WTC11 (cell line): ENCODE results near the gene AURKAIP1. TPM values are rescaled to one million over a fixed set of nuclear protein-coding genes. Genes with fewer than 3 reads are reported as not detected.

Experiments used
- ATAC-seq: fragments of 200-7000 bp; cut with Tn5 transposase; 2 replicates; pipeline ENCODE4 v1.10.0; 2021; ENCODE audit warnings: mild to moderate bottlenecking, moderate library complexity
- CTCF ChIA-PET: fragments of 300-600 bp; sonication (Branson Sonifier 250); formaldehyde crosslinking; loops from one replicate; lab custom pipeline; 2021; ENCODE audit warnings: antibody characterized with exemption; lab: Charles Lee
- POLR2A ChIA-PET: fragments of 350-600 bp; sonication (Branson Sonifier 250); formaldehyde crosslinking; loops from one replicate; lab custom pipeline; 2021; ENCODE audit warnings: antibody characterized with exemption; lab: Charles Lee
- DNase-seq: peaks from one replicate; pipeline ENCODE4 v3.0.0; 2021; ENCODE audit warnings: low spot score
- H3K27ac Mint-ChIP-seq: 2 replicates; pipeline ENCODE4 v1.8.0; 2021; ENCODE audit warnings: mixed read lengths
- H3K27me3 Mint-ChIP-seq: 2 replicates; pipeline ENCODE4 v1.8.0; 2021; ENCODE audit warnings: low read depth, mild to moderate bottlenecking, moderate library complexity, mixed read lengths
- H3K36me3 Mint-ChIP-seq: 2 replicates; pipeline ENCODE4 v1.8.0; 2021; ENCODE audit warnings: mixed read lengths
- H3K4me1 Mint-ChIP-seq: 2 replicates; pipeline ENCODE4 v1.8.0; 2022; ENCODE audit warnings: mixed read lengths
- H3K4me3 Mint-ChIP-seq: 2 replicates; pipeline ENCODE4 v1.8.0; 2021; ENCODE audit warnings: mild to moderate bottlenecking, moderate library complexity, mixed read lengths
- H3K9me3 Mint-ChIP-seq: 2 replicates; pipeline ENCODE4 v1.8.0; 2021; ENCODE audit warnings: mixed read lengths
- NR3C1 ChIP-seq: sonication (generic); formaldehyde crosslinking; conservative IDR thresholded peaks from 2 replicates; pipeline ENCODE4 v1.8.1; 2023; ENCODE audit warnings: low read depth, mild to moderate bottlenecking, missing genetic modification reagents
- PRRX2 ChIP-seq: fragments of 250-450 bp; sonication (Bioruptor Pico); IDR thresholded peaks from 2 replicates; pipeline ENCODE4 v1.8.0; 2021; ENCODE audit warnings: mild to moderate bottlenecking
- TCF7 ChIP-seq: sonication (generic); formaldehyde crosslinking; IDR thresholded peaks from 2 replicates; pipeline ENCODE4 v1.8.0; 2022; ENCODE audit warnings: mild to moderate bottlenecking, low read depth, missing genetic modification reagents, moderate library complexity
- ZNF219 ChIP-seq: sonication (generic); formaldehyde crosslinking; IDR thresholded peaks from 2 replicates; pipeline ENCODE4 v1.8.0; 2023; ENCODE audit warnings: missing genetic modification reagents, mild to moderate bottlenecking, borderline replicate concordance
- total RNA-seq: library from RNA; stranded (reverse); gene quantifications from 3 replicates; pipeline ENCODE4 v1.2.3, GENCODE V29; 2021
- TF ChIP-seq, protein P1 (sequence below): sonication (generic); formaldehyde crosslinking; IDR thresholded peaks from 2 replicates; pipeline ENCODE4 v1.8.1; 2023; ENCODE audit warnings: mild to moderate bottlenecking, missing genetic modification reagents
- TF ChIP-seq, protein P2 (sequence below): sonication (generic); formaldehyde crosslinking; IDR thresholded peaks from 2 replicates; pipeline ENCODE4 v1.8.1; 2022; ENCODE audit warnings: mild to moderate bottlenecking, missing genetic modification reagents, moderate library complexity, borderline replicate concordance
- TF ChIP-seq, protein P3 (sequence below): fragments of 250-450 bp; sonication (Bioruptor Pico); IDR thresholded peaks from 2 replicates; pipeline ENCODE4 v1.9.0; 2021; ENCODE audit warnings: mild to moderate bottlenecking, borderline replicate concordance
- TF ChIP-seq, protein P4 (sequence below): fragments of 250-450 bp; sonication (Bioruptor Pico); IDR thresholded peaks from 2 replicates; pipeline ENCODE4 v2.1.2; 2022; ENCODE audit warnings: mild to moderate bottlenecking, moderate library complexity
- TF ChIP-seq, protein P5 (sequence below): sonication (generic); formaldehyde crosslinking; IDR thresholded peaks from 2 replicates; pipeline ENCODE4 v1.8.1; 2023; ENCODE audit warnings: mild to moderate bottlenecking, moderate library complexity, missing genetic modification reagents
- TF ChIP-seq, protein P6 (sequence below): sonication (generic); formaldehyde crosslinking; IDR thresholded peaks from 2 replicates; pipeline ENCODE4 v1.8.1; 2023; ENCODE audit warnings: mild to moderate bottlenecking, missing genetic modification reagents, borderline replicate concordance

AURKAIP1 gene
- total RNA-seq, 1 experiment from 2014 or later, result 268 TPM

DNA sequence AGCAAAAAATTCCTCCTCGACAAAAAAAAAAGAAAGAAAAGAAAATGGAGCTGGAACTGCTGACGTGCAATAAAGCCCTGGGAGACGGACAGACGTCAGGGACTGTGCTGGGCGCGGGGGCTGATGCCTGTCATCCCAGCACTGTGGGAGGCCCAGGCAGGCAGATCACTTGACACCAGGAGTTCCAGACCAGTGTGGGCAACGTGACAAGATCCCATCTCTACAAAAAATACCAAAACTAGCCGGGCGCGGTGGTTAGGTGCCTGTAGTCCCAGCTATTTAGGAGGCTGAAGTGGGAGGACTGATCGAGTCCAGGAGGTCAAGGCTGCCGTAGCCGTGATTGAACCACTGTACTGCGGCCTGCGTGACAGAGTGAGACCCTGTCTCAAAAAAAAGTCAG, 49.7 kb upstream of the AURKAIP1 start:
- H3K4me1 Mint-ChIP-seq, result peaks cover 33% of the 10 kb centered on the region
- ChIA-PET CTCF (interaction anchor here (0.7 kb wide), 1 partner anchor 79 kb away, joined by 3 read pairs; no protein-coding TSS in a partner anchor), POLR2A (interaction anchor here (1.2 to 1.5 kb wide), 2 partner anchors 18 to 23 kb away, joined by 3 to 5 read pairs; no protein-coding TSS in a partner anchor)
- H3K9me3 Mint-ChIP-seq, result no peaks in the 10 kb centered on the region
- no peak overlapping the region for H3K27ac Mint-ChIP-seq
- no peaks in the 10 kb centered on the region for H3K36me3 Mint-ChIP-seq
- DNase-seq (no peak), ATAC-seq (no peak)
- peak overlapping the region; percentile 6; the same call in 1 of the 2 replicates for H3K4me3 Mint-ChIP-seq
- TF ChIP-seq, protein P1, sequence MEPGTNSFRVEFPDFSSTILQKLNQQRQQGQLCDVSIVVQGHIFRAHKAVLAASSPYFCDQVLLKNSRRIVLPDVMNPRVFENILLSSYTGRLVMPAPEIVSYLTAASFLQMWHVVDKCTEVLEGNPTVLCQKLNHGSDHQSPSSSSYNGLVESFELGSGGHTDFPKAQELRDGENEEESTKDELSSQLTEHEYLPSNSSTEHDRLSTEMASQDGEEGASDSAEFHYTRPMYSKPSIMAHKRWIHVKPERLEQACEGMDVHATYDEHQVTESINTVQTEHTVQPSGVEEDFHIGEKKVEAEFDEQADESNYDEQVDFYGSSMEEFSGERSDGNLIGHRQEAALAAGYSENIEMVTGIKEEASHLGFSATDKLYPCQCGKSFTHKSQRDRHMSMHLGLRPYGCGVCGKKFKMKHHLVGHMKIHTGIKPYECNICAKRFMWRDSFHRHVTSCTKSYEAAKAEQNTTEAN (CRISPR knock-in tag), result no peak
- TF ChIP-seq NR3C1 (CRISPR knock-in tag) (no peak), ZNF219 (CRISPR knock-in tag) (no peak), TCF7 (CRISPR knock-in tag) (no peak), PRRX2 (CRISPR knock-in tag) (no peak)
- TF ChIP-seq, protein P2, sequence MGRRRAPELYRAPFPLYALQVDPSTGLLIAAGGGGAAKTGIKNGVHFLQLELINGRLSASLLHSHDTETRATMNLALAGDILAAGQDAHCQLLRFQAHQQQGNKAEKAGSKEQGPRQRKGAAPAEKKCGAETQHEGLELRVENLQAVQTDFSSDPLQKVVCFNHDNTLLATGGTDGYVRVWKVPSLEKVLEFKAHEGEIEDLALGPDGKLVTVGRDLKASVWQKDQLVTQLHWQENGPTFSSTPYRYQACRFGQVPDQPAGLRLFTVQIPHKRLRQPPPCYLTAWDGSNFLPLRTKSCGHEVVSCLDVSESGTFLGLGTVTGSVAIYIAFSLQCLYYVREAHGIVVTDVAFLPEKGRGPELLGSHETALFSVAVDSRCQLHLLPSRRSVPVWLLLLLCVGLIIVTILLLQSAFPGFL (CRISPR knock-in tag), result no peak
- TF ChIP-seq, protein P3, sequence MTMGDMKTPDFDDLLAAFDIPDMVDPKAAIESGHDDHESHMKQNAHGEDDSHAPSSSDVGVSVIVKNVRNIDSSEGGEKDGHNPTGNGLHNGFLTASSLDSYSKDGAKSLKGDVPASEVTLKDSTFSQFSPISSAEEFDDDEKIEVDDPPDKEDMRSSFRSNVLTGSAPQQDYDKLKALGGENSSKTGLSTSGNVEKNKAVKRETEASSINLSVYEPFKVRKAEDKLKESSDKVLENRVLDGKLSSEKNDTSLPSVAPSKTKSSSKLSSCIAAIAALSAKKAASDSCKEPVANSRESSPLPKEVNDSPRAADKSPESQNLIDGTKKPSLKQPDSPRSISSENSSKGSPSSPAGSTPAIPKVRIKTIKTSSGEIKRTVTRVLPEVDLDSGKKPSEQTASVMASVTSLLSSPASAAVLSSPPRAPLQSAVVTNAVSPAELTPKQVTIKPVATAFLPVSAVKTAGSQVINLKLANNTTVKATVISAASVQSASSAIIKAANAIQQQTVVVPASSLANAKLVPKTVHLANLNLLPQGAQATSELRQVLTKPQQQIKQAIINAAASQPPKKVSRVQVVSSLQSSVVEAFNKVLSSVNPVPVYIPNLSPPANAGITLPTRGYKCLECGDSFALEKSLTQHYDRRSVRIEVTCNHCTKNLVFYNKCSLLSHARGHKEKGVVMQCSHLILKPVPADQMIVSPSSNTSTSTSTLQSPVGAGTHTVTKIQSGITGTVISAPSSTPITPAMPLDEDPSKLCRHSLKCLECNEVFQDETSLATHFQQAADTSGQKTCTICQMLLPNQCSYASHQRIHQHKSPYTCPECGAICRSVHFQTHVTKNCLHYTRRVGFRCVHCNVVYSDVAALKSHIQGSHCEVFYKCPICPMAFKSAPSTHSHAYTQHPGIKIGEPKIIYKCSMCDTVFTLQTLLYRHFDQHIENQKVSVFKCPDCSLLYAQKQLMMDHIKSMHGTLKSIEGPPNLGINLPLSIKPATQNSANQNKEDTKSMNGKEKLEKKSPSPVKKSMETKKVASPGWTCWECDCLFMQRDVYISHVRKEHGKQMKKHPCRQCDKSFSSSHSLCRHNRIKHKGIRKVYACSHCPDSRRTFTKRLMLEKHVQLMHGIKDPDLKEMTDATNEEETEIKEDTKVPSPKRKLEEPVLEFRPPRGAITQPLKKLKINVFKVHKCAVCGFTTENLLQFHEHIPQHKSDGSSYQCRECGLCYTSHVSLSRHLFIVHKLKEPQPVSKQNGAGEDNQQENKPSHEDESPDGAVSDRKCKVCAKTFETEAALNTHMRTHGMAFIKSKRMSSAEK (CRISPR knock-in tag), result no peak
- TF ChIP-seq, protein P4, sequence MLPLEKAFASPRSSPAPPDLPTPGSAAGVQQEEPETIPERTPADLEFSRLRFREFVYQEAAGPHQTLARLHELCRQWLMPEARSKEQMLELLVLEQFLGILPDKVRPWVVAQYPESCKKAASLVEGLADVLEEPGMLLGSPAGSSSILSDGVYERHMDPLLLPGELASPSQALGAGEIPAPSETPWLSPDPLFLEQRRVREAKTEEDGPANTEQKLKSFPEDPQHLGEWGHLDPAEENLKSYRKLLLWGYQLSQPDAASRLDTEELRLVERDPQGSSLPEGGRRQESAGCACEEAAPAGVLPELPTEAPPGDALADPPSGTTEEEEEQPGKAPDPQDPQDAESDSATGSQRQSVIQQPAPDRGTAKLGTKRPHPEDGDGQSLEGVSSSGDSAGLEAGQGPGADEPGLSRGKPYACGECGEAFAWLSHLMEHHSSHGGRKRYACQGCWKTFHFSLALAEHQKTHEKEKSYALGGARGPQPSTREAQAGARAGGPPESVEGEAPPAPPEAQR (CRISPR knock-in tag), result no peak
- TF ChIP-seq, protein P5, sequence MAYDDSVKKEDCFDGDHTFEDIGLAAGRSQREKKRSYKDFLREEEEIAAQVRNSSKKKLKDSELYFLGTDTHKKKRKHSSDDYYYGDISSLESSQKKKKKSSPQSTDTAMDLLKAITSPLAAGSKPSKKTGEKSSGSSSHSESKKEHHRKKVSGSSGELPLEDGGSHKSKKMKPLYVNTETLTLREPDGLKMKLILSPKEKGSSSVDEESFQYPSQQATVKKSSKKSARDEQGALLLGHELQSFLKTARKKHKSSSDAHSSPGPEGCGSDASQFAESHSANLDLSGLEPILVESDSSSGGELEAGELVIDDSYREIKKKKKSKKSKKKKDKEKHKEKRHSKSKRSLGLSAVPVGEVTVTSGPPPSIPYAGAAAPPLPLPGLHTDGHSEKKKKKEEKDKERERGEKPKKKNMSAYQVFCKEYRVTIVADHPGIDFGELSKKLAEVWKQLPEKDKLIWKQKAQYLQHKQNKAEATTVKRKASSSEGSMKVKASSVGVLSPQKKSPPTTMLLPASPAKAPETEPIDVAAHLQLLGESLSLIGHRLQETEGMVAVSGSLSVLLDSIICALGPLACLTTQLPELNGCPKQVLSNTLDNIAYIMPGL (CRISPR knock-in tag), result no peak
- TF ChIP-seq, protein P6, sequence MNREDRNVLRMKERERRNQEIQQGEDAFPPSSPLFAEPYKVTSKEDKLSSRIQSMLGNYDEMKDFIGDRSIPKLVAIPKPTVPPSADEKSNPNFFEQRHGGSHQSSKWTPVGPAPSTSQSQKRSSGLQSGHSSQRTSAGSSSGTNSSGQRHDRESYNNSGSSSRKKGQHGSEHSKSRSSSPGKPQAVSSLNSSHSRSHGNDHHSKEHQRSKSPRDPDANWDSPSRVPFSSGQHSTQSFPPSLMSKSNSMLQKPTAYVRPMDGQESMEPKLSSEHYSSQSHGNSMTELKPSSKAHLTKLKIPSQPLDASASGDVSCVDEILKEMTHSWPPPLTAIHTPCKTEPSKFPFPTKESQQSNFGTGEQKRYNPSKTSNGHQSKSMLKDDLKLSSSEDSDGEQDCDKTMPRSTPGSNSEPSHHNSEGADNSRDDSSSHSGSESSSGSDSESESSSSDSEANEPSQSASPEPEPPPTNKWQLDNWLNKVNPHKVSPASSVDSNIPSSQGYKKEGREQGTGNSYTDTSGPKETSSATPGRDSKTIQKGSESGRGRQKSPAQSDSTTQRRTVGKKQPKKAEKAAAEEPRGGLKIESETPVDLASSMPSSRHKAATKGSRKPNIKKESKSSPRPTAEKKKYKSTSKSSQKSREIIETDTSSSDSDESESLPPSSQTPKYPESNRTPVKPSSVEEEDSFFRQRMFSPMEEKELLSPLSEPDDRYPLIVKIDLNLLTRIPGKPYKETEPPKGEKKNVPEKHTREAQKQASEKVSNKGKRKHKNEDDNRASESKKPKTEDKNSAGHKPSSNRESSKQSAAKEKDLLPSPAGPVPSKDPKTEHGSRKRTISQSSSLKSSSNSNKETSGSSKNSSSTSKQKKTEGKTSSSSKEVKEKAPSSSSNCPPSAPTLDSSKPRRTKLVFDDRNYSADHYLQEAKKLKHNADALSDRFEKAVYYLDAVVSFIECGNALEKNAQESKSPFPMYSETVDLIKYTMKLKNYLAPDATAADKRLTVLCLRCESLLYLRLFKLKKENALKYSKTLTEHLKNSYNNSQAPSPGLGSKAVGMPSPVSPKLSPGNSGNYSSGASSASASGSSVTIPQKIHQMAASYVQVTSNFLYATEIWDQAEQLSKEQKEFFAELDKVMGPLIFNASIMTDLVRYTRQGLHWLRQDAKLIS (CRISPR knock-in tag), result no peak
- no peaks in the 10 kb centered on the region for H3K27me3 Mint-ChIP-seq
